ENCODE data around the gene RAP1GDS1.

The RAP1GDS1 gene

GRCh38 chr4:98481167-98481566 lies 220.0 kb downstream of the RAP1GDS1 start:
- peaks cover 11% of the 10 kb centered on the region for H3K4me1 ChIP-seq (ENCODE audit: control insufficient read depth, insufficient read depth, low read length)
- H3K9me3 ChIP-seq (ENCODE audit: control insufficient read depth, insufficient read depth, low read length) = no peaks in the 10 kb centered on the region
- H3K36me3 ChIP-seq (ENCODE audit: control insufficient read depth, insufficient read depth, low read length) = no peaks in the 10 kb centered on the region
- no peaks in the 10 kb centered on the region for H3K27me3 ChIP-seq (ENCODE audit: control insufficient read depth, insufficient read depth, low read length)
- no peak overlapping the region for H3K27ac ChIP-seq (ENCODE audit: low read depth, low read length)
- H3K4me3 ChIP-seq (ENCODE audit: low read depth, low read length) = no peak overlapping the region
- no peak overlapping the region for H3K9ac ChIP-seq (ENCODE audit: low read depth, low read length)

GRCh38 chr4:98482503-98482846 lies 221.3 kb downstream of the RAP1GDS1 start:
- H3K4me3 ChIP-seq (ENCODE audit: low read depth, low read length) = no peak overlapping the region
- no peak overlapping the region for H3K9ac ChIP-seq (ENCODE audit: low read depth, low read length)

GRCh38 chr4:98482847-98483806 lies 221.9 kb downstream of the RAP1GDS1 start:
- Histone ChIP-seq H3K9ac (ENCODE audit: low read depth, low read length) (no peak overlapping the region), H3K4me1 (ENCODE audit: control insufficient read depth, insufficient read depth, low read length) (peaks cover 18% of the 10 kb centered on the region)

More at GRCh38 chr4:98482503-98482846, 221.3 kb downstream of the RAP1GDS1 start:
- no peaks in the 10 kb centered on the region for H3K36me3 ChIP-seq (ENCODE audit: control insufficient read depth, insufficient read depth, low read length)
- no peaks in the 10 kb centered on the region for H3K9me3 ChIP-seq (ENCODE audit: control insufficient read depth, insufficient read depth, low read length)
- peaks cover 15% of the 10 kb centered on the region for H3K4me1 ChIP-seq (ENCODE audit: control insufficient read depth, insufficient read depth, low read length)
- peak overlapping the region; percentile 45 for H3K27ac ChIP-seq (ENCODE audit: low read depth, low read length)
- no peaks in the 10 kb centered on the region for H3K27me3 ChIP-seq (ENCODE audit: control insufficient read depth, insufficient read depth, low read length)

DNA sequence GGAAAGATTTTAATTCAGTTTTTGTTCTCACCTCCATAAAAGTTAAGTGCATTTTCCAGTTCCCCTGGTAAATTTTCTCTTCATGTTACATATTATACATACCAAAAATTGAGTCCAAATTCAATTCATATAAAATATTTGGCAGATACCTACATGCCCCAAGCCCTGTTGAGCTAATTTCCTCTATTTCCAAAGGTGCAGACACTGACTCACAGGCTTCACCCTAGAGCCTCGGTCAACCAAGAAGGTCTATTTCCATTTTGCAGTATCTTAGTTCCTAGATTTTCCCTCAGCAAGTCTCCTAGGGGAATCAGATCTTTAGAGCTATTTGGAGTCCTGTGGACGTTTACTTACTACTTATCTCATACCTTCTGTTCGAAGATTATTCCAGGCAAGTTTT lies 222.8 kb downstream of the RAP1GDS1 start:
- Histone ChIP-seq H3K27ac (ENCODE audit: low read depth, low read length) (no peak overlapping the region), H3K9me3 (ENCODE audit: control insufficient read depth, insufficient read depth, low read length) (no peaks in the 10 kb centered on the region), H3K9ac (ENCODE audit: low read depth, low read length) (no peak overlapping the region), H3K36me3 (ENCODE audit: control insufficient read depth, insufficient read depth, low read length) (no peaks in the 10 kb centered on the region), H3K4me3 (ENCODE audit: low read depth, low read length) (no peak overlapping the region), H3K4me1 (ENCODE audit: control insufficient read depth, insufficient read depth, low read length) (peaks cover 18% of the 10 kb centered on the region), H3K27me3 (ENCODE audit: control insufficient read depth, insufficient read depth, low read length) (no peaks in the 10 kb centered on the region)

More at GRCh38 chr4:98482847-98483806, 221.9 kb downstream of the RAP1GDS1 start:
- no peak overlapping the region for H3K4me3 ChIP-seq (ENCODE audit: low read depth, low read length)
- H3K9me3 ChIP-seq (ENCODE audit: control insufficient read depth, insufficient read depth, low read length) = no peaks in the 10 kb centered on the region
- H3K27me3 ChIP-seq (ENCODE audit: control insufficient read depth, insufficient read depth, low read length) = no peaks in the 10 kb centered on the region
- peak overlapping the region; percentile 45 for H3K27ac ChIP-seq (ENCODE audit: low read depth, low read length)
- H3K36me3 ChIP-seq (ENCODE audit: control insufficient read depth, insufficient read depth, low read length) = no peaks in the 10 kb centered on the region

DNA sequence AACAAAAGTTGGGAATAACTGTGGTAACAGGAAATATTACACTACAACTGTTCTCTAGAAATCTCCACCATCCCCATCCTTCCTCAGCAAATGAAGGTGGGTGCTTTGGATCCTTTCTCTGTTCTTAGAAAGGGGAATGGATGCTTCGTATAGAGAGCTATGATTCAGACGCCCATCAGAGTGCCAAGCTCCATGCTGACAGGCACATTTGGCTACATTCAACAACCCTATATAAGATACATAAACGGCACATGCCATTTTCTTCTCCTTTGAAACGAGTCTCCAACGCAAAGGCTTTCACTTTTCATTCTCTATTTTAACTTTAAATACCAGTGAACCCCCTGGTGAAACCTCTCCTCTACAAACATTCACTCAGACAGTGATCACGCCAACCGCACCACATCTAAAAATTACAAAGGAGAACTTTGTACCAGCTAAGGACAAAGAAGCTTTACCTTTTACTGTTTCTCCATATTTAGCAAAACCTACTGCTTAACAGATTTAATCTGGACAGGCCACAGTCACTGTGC lies 224.7 kb downstream of the RAP1GDS1 start:
- Histone ChIP-seq H3K36me3 (ENCODE audit: control insufficient read depth, insufficient read depth, low read length) (no peaks in the 10 kb centered on the region), H3K9me3 (ENCODE audit: control insufficient read depth, insufficient read depth, low read length) (no peaks in the 10 kb centered on the region), H3K9ac (ENCODE audit: low read depth, low read length) (no peak overlapping the region), H3K27me3 (ENCODE audit: control insufficient read depth, insufficient read depth, low read length) (no peaks in the 10 kb centered on the region), H3K4me3 (ENCODE audit: low read depth, low read length) (no peak overlapping the region), H3K27ac (ENCODE audit: low read depth, low read length) (no peak overlapping the region), H3K4me1 (ENCODE audit: control insufficient read depth, insufficient read depth, low read length) (peaks cover 18% of the 10 kb centered on the region)

DNA sequence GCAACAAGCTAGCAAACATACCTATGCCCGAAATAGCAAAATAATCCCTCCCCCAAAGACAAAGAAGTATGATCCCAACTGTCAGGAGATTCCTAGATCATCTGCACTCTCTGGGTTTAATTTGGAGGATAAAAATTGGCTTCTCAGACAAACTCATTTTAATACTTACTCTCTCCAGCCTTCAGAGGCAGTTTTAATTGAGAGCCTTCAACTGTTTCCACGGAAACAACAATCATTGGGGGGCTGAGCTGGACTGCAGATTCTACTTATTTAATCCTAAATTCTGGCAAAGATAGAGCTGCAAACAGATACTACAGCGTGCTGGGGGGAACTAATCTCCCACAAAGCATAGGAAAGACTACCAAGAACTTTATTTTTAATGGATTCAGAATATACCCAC lies 229.1 kb downstream of the RAP1GDS1 start:
- no peak overlapping the region for H3K4me3 ChIP-seq (ENCODE audit: low read depth, low read length)
- no peaks in the 10 kb centered on the region for H3K9me3 ChIP-seq (ENCODE audit: control insufficient read depth, insufficient read depth, low read length)
- H3K4me1 ChIP-seq (ENCODE audit: control insufficient read depth, insufficient read depth, low read length) = peaks cover 7% of the 10 kb centered on the region; the same call in 1 of the 2 replicates
- no peak overlapping the region for H3K9ac ChIP-seq (ENCODE audit: low read depth, low read length)
- no peaks in the 10 kb centered on the region for H3K27me3 ChIP-seq (ENCODE audit: control insufficient read depth, insufficient read depth, low read length)
- no peak overlapping the region for H3K27ac ChIP-seq (ENCODE audit: low read depth, low read length)
- H3K36me3 ChIP-seq (ENCODE audit: control insufficient read depth, insufficient read depth, low read length) = no peaks in the 10 kb centered on the region

GRCh38 chr4:98491899-98492559 lies 230.8 kb downstream of the RAP1GDS1 start:
- Histone ChIP-seq H3K4me3 (ENCODE audit: low read depth, low read length) (no peak overlapping the region), H3K4me1 (ENCODE audit: control insufficient read depth, insufficient read depth, low read length) (peaks cover 7% of the 10 kb centered on the region; the same call in 1 of the 2 replicates), H3K9ac (ENCODE audit: low read depth, low read length) (no peak overlapping the region), H3K9me3 (ENCODE audit: control insufficient read depth, insufficient read depth, low read length) (no peaks in the 10 kb centered on the region), H3K36me3 (ENCODE audit: control insufficient read depth, insufficient read depth, low read length) (no peaks in the 10 kb centered on the region), H3K27ac (ENCODE audit: low read depth, low read length) (no peak overlapping the region), H3K27me3 (ENCODE audit: control insufficient read depth, insufficient read depth, low read length) (no peaks in the 10 kb centered on the region)

- Histone ChIP-seq H3K9ac (ENCODE audit: low read depth, low read length) (no peak overlapping the region), H3K4me3 (ENCODE audit: low read depth, low read length) (no peak overlapping the region), H3K9me3 (ENCODE audit: control insufficient read depth, insufficient read depth, low read length) (no peaks in the 10 kb centered on the region), H3K36me3 (ENCODE audit: control insufficient read depth, insufficient read depth, low read length) (no peaks in the 10 kb centered on the region), H3K27me3 (ENCODE audit: control insufficient read depth, insufficient read depth, low read length) (no peaks in the 10 kb centered on the region), H3K4me1 (ENCODE audit: control insufficient read depth, insufficient read depth, low read length) (no peaks in the 10 kb centered on the region), H3K27ac (ENCODE audit: low read depth, low read length) (no peak overlapping the region)
Measured at GRCh38 chr4:98493296-98493695, 232.1 kb downstream of the RAP1GDS1 start.
